Umbilical cord (tissue), 2 donors: ENCODE measurements around the gene TUBB4A. TPM values are rescaled to one million over a fixed set of nuclear protein-coding genes. Genes with fewer than 3 reads are reported as not detected.

ENCODE experiments used
- DNase-seq: peaks from one replicate; pipeline ENCODE4 v3.0.0-alpha.2; 2015; ENCODE audit warnings: low spot score
- total RNA-seq: library from RNA; depleted of rRNA; stranded (reverse); fragments of >200 nt; gene quantifications from one replicate; pipeline ENCODE4 v1.2.3, GENCODE V29; 2014; ENCODE audit warnings: low replicate concordance; ENCODE audit not compliant: insufficient read depth

Gene TUBB4A
- total RNA-seq, 1 donor from 2014 or later, result not detected

- DNase-seq, result no peak
These were observed 6.2 kb downstream of the TUBB4A start for GRCh38 chr19:6495947-6496346.

DNA sequence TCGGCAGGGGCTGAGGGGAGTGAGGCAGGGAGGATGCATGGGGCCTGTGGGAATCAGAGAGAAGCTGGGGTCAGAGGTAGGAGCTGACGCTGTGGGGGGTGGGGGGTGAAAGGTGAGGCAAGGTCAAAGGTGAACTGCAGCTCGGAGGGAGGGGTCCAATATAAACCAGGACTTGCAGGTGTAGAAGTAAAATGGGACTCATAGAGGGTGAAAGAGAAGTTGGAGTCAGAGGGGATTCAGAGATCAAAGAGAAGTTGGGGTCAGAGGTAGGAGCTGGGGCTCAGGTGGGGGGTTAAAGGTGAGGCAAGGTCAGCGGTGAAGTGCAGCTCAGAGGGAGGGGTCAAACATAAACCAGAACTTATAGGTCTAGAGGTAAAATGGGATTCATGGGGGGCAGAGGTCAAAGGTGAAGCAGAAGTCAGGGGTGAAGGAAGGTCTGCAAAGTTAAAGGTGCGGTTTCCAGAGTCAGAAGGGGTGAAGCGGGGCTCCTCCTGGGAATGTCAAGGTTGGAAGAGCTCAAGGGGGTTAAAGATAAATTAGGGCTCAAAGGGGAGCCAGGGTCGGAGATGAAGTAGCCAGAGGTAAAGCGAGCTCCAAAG is 7.6 kb downstream of the TUBB4A start:
- no peak for DNase-seq

GRCh38 chr19:6491802-6492592 is 10.1 kb downstream of the TUBB4A start:
- DNase-seq, result no peak

DNA sequence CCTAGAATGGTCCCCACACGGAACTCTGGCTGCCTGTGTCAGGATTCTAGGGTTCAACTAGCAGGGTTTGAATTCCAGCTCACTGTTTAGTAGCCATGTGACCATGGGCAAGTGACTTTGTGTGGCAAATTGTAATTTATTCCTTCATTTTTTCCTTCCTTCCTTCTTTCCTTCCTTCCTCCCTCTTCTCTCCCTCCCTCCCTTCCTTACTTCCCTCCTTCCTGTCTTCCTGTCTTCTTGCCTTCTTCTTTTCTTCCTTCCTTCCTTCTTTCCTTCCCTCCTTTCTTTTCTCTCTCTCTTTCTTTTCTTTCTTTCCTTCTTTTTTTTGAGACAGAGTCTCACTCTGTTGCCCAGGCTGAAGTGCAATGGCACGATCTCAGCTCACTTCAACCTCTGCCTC is 12.0 kb downstream of the TUBB4A start:
- no peak for DNase-seq

GRCh38 chr19:6489278-6490061 is 12.6 kb downstream of the TUBB4A start:
- DNase-seq, result no peak

DNA sequence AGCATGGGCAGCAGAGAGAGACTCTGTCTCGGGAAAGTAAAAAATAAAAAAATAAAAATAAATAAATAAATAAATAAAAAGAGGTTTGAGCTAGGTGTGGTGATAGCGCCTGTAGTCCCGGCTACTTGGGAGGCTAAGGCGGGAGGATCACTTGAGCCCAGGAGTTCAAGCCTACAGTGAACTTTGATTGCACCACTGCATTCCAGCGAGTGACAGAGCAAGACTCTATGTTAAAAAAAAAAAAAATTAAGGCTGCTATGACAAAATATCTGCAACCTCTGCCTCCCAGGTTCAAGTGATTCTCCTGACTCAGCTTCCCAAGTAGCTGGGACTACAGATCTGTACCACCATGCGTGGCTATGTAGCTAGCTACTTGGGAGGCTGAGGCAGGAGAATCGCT is 17.3 kb downstream of the TUBB4A start:
- no peak for DNase-seq

DNA sequence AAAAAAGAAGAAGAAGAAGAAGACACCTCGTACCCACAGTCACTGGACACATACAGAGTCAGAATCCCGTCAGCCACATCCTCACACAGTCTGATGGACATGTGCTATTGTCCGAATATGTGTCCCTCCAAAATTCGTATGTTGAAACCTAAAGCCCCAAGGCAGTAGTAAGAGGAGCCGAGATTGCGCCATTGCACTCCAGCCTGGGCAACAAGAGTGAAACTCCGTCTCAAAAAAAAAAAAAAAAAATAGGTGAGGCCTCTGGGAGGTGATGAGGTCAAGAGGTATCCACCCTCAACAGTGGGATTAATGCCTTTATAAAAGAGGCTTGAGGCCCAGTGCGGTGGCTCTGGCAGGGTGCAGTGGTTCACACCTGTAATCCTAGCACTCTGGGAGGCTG is 17.9 kb downstream of the TUBB4A start:
- DNase-seq, result no peak

DNA sequence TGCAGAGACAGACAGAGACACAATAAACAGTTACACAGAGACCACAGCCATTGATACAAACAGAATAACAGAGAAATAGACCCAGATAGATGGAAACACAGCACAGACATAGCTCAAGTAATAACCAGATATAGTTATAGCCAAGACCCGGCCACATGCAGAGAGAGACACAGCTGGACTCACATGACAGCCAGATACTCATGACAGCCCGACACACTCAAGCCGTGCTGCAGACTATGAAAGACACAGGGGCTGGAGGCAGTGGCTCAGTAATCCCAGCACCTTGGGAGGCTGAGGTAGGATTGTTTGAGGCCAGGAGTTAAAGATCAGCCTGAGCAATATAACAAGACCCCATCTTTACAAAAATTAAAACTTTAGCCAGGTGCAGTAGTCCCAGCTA is 18.9 kb downstream of the TUBB4A start:
- DNase-seq, result no peak

DNA sequence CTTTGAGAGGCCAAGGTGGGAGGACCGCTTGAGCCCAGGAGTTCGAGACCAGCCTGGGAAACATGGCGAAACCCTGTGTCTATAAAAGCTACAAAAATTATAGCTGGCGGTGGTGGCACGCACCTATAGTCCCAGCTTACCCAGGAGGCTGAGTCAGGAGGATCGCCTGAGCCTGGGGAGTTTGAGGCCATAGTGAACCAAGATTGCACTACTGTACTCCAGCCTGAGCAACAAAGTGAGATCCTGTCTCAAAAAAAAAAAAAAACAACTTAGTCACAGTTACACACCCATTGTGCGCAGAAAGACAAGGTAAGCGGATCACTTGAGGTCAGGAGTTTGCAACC is 19.8 kb downstream of the TUBB4A start:
- no peak for DNase-seq

DNA sequence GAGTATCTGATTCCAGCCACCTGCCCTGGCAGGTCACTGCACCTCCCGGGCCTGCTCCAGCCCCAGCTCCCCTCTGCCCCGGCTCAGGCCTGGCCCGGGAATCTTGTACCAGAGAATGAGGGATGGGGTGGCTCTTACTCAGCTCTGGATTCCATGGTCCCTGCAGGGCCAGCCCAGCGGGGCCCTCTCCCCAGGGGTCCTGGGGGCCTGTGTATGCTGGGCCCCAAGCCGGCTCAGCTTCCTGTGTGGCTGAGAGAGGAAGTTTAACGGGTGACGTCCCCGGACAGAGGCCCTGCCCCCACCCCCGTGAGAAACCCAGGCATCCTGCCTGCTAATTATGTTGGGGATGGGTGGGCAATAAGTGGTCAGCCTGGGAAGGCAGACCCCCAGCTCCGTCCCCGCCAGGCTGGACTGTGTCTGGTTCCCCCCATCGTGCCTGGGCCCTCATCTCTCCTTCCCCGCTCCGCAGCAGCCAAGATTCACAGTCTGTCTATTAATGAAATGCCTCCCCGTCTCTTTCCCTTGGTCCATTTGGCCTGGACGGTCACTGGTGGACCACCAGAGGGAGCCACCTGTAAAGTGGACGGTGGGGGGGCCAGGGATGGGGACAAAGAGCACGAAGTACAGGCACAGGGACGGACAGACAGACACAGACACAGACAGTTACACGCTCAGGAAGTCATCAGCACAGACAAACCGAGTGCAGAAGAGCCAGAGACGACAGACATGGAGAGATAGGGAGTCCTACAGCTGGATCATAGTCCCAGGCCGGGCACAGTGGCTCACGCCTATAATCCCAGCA is 20.4 kb downstream of the TUBB4A start, which contains the start of gene DENND1C:
Gene DENND1C (minus strand): TSS at position 247 of the 802 bp plus-strand sequence. CDS start 92 bp downstream, at position 155.
- no peak for DNase-seq

DNA sequence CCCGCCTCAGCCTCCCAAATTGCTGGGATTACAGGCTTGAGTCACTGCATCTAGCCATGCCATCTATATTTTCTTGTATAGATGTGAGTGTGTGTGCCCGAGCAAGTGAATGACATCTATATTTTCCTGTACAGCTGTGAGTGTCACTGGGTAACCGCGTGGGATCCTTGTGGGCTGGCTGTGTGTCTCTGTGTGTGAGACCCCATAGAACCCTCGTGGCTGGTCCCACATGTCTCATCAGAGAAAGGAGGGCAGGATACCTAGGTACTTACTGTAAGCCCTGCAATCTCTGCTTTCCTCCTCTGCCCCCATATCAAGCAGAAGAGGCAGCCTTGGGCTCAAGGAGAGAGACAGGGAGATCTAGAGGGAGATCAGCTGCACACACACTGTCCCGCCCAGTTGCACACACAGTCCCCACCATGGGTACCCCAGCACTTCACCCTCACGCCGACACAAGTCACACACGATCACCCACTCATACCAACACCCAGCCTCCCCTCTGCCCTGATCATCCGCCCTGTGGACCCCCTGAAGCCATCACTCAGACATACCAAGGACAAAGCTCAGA is 21.2 kb downstream of the TUBB4A start:
- no peak for DNase-seq

DNA sequence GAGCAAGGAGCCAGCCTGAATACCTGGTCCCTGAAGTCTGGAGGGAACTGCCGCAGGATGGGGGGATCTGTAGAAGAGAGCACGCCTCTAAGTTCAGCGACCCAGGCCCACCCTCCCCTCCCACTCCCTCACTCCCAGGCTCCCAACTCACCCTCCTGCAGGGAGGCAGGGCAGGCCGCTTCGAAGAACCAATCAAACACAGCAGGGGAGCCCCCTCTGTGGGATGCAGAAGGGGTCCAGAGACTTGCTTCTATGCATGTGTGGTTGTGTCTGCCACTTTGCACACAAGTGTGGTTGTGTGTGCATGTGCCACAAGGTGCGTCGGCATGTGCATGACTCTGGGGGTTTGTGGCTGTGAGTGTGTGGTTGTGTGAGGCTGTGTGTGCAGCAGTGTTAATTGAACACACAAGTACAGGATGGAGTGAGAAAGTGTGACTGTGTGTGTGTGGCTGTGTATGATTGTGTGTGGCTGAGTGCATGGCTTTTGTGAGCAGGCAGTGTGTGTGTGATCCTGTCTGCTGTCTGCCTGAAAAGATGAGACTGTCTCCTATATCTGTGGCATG is 22.2 kb downstream of the TUBB4A start:
- DNase-seq, result no peak

DNA sequence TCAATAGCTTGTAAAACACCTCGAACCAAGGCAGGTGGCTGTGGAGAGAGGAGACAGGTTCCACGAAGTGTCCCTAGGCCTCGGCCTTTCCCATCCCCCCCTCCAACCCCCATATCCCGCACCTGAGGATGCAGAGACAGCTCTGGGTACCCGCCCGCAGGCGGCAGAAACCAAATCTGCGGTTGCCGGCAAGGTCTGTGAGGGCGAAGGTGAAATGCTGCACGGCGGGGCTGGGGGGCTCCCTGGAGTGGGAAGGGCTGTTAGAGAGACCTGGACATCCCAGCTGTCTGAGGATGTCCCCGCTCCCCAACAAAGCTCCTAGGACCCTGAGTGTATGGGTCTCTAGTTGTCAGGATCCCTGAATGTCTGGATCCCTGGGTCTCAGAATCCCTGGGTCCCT is 23.3 kb downstream of the TUBB4A start:
- DNase-seq, result no peak

DNA sequence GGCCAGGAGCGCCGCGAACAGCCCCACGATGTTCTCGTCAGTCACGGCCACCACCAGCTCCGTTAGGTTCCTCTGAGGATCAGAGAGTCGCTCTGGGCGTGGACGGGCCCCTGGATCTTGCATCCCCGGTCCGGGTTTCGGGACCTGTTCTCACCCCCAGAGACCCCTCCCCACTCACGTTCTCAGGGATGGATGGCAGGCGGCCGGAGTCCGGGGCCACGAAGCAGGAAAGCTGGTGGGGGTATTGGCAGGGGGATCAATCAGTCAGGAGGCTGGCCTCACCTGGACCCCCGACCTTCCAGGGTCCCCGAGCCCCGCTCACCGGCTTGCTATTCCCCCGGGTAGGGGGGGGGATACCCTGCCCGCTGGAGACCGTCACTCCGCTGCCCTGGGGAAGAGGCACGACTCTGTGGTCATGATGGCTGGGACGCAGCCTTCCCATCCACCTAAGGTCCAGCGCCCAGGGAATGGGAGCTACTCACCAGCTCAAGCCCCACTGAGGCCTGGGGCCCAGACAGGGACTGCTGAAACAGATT is 25.1 kb downstream of the TUBB4A start:
- no peak for DNase-seq

- no peak for DNase-seq
These were observed 25.8 kb downstream of the TUBB4A start for GRCh38 chr19:6476155-6476895.

DNA sequence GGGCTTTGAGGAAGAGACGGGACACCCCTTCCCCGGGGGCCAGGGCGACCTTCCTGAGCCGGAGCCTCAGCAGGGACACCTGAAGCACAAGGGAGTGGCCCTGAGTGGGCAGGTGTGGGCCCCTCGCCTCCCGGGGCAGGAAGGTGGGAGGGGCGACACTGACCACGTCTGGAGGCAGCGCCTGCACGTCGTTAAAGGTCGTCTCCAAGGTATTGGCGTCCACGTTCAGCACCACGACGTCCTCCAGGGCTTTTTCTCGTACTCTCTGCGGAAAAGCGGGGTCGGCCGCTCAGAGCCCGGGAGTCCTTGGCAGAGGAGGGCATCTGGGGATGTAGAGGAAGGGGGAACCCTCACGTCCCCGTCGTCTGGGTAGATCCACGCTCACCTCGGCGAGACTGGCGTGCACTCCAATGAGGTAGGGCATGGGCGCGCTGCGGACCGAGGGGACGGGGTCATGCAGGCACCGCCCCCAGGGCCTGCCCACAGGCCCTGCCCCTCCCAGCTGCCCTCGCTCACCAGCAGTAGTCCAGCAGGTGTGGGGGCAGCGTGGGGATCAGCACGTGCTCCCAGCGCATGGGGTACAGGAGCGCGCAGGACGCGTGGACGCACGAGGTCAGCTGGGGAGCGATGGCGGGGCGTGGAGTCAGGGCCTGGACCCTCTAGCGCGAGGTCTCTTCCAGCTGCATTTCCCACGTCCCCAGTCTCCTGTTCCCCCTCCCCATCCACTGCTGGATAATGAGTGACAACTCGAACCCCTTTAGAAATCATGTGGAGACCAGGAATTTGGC is 26.6 kb downstream of the TUBB4A start:
- DNase-seq, result no peak

GRCh38 chr19:6473647-6474046 is 28.5 kb downstream of the TUBB4A start:
- no peak for DNase-seq

DNA sequence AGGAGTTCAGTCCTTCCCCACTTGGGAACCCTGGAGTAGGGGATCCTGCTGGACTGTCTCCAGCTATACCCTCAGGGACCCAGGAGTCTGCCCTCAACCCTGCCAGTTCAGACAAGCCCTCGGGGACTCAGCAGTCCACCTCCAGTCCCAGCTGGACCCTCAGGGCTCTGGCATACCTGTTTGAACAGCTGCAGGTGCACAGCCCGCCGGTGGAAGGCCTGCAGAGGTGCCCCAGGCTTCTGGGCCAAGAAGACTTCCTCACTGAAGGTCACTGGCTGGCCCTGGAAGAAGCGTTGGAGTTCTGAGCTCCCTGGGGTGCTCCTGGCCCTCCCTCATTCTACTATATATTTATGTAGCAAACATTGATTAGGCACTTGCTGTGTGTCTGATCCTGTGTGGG is 29.4 kb downstream of the TUBB4A start:
- no peak for DNase-seq

DNA sequence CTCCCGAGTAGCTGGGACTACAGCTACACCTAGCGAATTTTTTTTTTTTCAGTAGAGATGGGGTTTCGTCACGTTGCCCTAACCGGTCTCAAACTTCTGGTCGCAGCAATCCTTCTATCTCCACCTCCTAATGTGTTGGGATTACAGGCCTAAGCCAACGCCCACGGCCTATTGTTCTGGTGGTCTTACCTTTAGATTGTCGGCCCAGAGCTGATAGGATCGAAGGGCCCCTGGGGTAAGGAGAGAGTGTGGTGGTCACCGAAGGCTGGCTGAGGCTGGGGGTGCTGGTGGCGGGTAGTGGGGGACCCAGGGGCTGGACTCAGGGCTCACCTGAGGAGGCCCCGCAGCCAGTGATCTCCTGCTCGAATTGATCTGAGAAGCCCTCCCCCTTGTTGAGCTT is 31.0 kb downstream of the TUBB4A start:
- DNase-seq, result no peak
